ENCODE data around the gene CLDND2.
A peak's percentile ranks its signal among the peaks of the same experiment; 100 is the strongest.

DNA sequence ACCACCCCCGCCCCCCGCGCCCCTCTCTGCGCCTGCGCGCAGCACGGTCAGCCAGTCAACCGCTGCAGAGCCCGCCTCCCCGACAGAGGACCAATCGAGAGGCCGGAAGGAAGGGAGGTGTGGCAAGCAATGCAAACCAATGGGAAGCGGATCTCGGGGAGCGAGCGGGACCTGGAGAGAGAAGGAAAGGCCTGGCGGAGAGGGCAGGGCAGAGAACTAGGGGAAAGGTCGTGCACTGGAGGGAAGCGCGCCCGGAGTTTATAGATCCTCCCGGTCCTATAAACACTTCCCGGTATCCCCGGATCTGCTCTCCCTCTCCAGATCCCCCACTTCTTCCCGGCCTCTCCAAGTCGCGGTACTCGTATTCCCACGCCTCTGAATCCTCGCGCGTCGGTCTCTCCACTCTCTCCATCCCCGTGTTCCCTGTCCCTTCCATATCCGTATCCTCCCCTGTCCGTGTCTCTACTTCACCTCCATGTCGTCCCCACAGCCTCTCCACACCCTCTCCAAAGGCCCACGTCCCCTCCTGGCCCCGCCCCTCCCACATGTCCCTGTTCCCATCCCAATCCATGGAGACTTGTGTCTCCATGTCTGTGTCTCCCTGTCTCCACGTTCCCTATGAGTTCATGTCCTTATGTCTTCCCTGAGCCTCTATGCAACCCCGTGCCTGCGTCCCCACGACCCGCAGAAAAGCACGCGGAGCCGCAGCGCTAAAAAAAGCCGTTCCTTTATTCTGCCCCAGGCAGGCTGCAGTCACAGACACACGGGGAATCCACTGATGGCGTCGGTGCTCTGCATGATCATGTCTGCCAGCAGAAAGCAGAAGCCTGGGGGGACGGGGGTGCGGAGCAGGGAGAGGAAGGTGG is 2.2 kb downstream of the CLDND2 start:
- TF ChIP-seq POLR2A (IDR thresholded peaks at IDR 0.05) (no peak), CTCF (IDR thresholded peaks at IDR 0.05) (no peak), EP300 (IDR thresholded peaks at IDR 0.05) (no peak), POLR2AphosphoS5 (IDR thresholded peaks at IDR 0.05) (peak; percentile 78)
